ENCODE measurements around the gene TEDDM1. TPM values are rescaled to one million over a fixed set of nuclear protein-coding genes. Genes with fewer than 3 reads are reported as not detected.

The TEDDM1 gene
- total and polyA plus RNA-seq, 10 of the 15 experiments (the other 5 are each of a cell fraction or from before 2014, with no cell fraction given), result 0.11 TPM; not detected in 9

DNA sequence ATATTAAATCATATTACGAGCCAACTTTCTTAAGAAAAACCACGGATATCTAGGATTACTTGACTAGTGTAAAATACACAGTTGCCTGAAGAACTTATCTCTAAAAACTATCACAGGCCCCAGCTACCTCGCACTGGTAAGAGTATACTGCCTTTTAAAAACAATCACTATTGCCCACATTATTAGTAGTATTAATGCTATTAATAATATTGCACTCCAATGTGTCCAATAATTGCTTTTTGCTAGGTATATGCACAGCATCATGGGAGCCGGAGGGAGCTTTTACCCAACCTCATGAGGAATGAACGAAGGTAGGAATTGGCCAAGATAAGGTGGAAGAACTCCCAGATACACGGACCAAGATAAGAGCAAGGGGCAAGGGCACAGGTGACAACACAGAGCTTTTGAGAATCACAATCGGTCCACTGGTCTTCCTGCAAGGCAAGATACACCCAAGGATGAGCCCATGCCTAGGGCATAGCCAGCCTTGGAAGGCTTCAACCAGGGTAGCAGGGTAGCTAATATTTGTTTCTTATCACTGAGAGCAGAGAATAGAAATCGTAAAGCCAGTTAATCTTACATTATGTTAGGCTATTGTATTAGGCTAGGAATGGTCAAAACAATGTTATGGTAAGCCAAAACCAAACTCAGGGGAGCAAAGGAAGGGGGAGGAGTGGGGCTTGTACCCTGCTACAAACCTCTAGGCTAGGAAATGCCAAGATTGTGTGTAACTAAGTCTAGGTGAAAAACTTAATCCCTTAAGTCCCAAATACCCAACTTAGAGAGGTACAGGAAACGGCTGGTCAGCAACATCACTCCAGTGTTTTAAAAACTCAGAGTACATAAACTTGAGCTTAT, 18.3 kb downstream of the TEDDM1 start:
- CTCF ChIA-PET, result interaction anchor here (0.7 kb wide), 1 partner anchor 26 kb away, joined by 3 read pairs; no protein-coding TSS in a partner anchor

More for the DNA sequence above, 18.3 kb downstream of the TEDDM1 start:
- TF ChIP-seq, protein P1, sequence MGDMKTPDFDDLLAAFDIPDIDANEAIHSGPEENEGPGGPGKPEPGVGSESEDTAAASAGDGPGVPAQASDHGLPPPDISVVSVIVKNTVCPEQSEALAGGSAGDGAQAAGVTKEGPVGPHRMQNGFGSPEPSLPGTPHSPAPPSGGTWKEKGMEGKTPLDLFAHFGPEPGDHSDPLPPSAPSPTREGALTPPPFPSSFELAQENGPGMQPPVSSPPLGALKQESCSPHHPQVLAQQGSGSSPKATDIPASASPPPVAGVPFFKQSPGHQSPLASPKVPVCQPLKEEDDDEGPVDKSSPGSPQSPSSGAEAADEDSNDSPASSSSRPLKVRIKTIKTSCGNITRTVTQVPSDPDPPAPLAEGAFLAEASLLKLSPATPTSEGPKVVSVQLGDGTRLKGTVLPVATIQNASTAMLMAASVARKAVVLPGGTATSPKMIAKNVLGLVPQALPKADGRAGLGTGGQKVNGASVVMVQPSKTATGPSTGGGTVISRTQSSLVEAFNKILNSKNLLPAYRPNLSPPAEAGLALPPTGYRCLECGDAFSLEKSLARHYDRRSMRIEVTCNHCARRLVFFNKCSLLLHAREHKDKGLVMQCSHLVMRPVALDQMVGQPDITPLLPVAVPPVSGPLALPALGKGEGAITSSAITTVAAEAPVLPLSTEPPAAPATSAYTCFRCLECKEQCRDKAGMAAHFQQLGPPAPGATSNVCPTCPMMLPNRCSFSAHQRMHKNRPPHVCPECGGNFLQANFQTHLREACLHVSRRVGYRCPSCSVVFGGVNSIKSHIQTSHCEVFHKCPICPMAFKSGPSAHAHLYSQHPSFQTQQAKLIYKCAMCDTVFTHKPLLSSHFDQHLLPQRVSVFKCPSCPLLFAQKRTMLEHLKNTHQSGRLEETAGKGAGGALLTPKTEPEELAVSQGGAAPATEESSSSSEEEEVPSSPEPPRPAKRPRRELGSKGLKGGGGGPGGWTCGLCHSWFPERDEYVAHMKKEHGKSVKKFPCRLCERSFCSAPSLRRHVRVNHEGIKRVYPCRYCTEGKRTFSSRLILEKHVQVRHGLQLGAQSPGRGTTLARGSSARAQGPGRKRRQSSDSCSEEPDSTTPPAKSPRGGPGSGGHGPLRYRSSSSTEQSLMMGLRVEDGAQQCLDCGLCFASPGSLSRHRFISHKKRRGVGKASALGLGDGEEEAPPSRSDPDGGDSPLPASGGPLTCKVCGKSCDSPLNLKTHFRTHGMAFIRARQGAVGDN (IDR thresholded peaks at IDR 0.05), result no peak
- no peak for TF ChIP-seq CREB1 (IDR thresholded peaks at IDR 0.05; ENCODE audit: low read depth)
- H3K4me3 ChIP-seq, result no peak overlapping the region
- H3K4me2 ChIP-seq (ENCODE audit: control insufficient read depth, insufficient read depth), result no peak overlapping the region
- FAIRE-seq (no peak), DNase-seq (ENCODE audit: low read depth, low spot score) (no peak), ATAC-seq (no peak)
- peaks cover 0 to 5% of the 10 kb centered on the region in 2 experiments; a peak in 3 of 4 replicates for H3K36me3 ChIP-seq (ENCODE audit: control insufficient read depth in 2 of 2, insufficient read depth in 2 of 2, low read length in 1 of 2)
- H3K4me1 ChIP-seq (ENCODE audit: control insufficient read depth, insufficient read depth, low read length), result no peaks in the 10 kb centered on the region
- RAD21 ChIA-PET (ENCODE audit: unreplicated experiment), result interaction anchor here (1.0 to 1.9 kb wide), 2 partner anchors 9 to 15 kb away, joined by 3 to 5 read pairs; partner anchors contain the start of gene GLUL
- no peak overlapping the region for H3K9ac ChIP-seq (ENCODE audit: control insufficient read depth, insufficient read depth, low read length)
- H3K27me3 ChIP-seq (replicated peaks in 1 of 2; ENCODE audit: control insufficient read depth in 2 of 2, insufficient read depth in 2 of 2, low read length in 1 of 2), result no peaks in the 10 kb centered on the region
- WGBS (ENCODE audit: insufficient coverage, insufficient replicate concordance, low lambda C conversion rate, missing lambda C conversion rate), result 88% methylated on average over 9 of the region's 9 CpGs
- H4K20me1 ChIP-seq (ENCODE audit: control insufficient read depth, insufficient read depth), result no peaks in the 10 kb centered on the region
- SMC1A ChIA-PET (ENCODE audit: uncharacterized antibody, unreplicated experiment), result interaction anchor here (1.0 to 2.2 kb wide), 2 partner anchors 12 to 15 kb away, joined by 4 to 8 read pairs; no protein-coding TSS in a partner anchor
- H3K9me3 ChIP-seq (replicated peaks; ENCODE audit: control insufficient read depth, insufficient read depth, low read length), result no peaks in the 10 kb centered on the region
- no TSS peak for BruUV-seq (replicated peaks)
- H2AFZ ChIP-seq (ENCODE audit: control insufficient read depth, low read depth, low read length), result no peak overlapping the region
- intact Hi-C loops (cut with micrococcal nuclease; ENCODE audit: unreplicated experiment), result no loop called here
- no peaks in the 10 kb centered on the region for H3K79me2 ChIP-seq (ENCODE audit: control insufficient read depth, insufficient read depth, low read length)
- POLR2A ChIA-PET, result no interaction called here
- H3K27ac ChIP-seq (ENCODE audit: control insufficient read depth, insufficient read depth), result no peak overlapping the region
- in situ Hi-C loops (cut with MboI), result no loop called here
